Lower leg skin (tissue), 4 donors: ENCODE measurements around the gene GPR158. TPM values are rescaled to one million over a fixed set of nuclear protein-coding genes. Genes with fewer than 3 reads are reported as not detected.

Source experiments
- DNase-seq, 2 donors: peaks; one replicate each; pipeline ENCODE4 v3.0.0-alpha.2; 2019; ENCODE audit warnings: low spot score in 2 of 2
- H3K4me3 ChIP-seq: fragments of 200-600 bp; sonication (generic); 2 replicates; pipeline ENCODE4 v1.5.1; 2017; ENCODE audit warnings: mild to moderate bottlenecking, low read depth; ENCODE audit not compliant: poor library complexity, severe bottlenecking
- CTCF ChIP-seq, 3 donors: fragments of 450-650 bp; IDR thresholded peaks; one replicate each; pipeline ENCODE4 v1.5.1; 2016; ENCODE audit warnings: antibody characterized with exemption in 3 of 3, mild to moderate bottlenecking in 3 of 3, moderate library complexity in 2 of 3
- POLR2A ChIP-seq, 2 donors: fragments of 450-650 bp; IDR thresholded peaks; one replicate each; pipeline ENCODE4 v1.6.1; 2016 to 2017; ENCODE audit warnings: antibody characterized with exemption in 2 of 2, mild to moderate bottlenecking in 1 of 2, moderate library complexity in 1 of 2
- WGBS, 2 donors: methylation state at CpG; one replicate each; pipeline ENCODE4 v1.1.5; 2018; 5-methylcytosine and 5-hydroxymethylcytosine counted together
- intact Hi-C: fragments of 100-400 bp; cut with DNase I; formaldehyde crosslinking; loops from one replicate; pipeline ENCODE4 v1.15.0; 2023; ENCODE audit warnings: low total_unique reads
- total RNA-seq, 4 donors: library from RNA; depleted of rRNA; stranded (reverse); fragments of >200 nt; gene quantifications; one replicate each; pipeline ENCODE4 v1.1.0, GENCODE V29; 2016

Gene GPR158
- total RNA-seq, 4 donors from 2014 or later = 0.13 TPM; not detected in 3

- no peak for DNase-seq
- TF ChIP-seq POLR2A (IDR thresholded peaks at IDR 0.05) (no peak), CTCF (IDR thresholded peaks at IDR 0.05) (no peak)
- WGBS, 2 donors = 81 to 84% methylated on average over 5 of the region's 5 CpGs
- intact Hi-C loops = no loop called here
- no peak overlapping the region for H3K4me3 ChIP-seq
Observed at GRCh38 chr10:25294032-25294926, 119.5 kb downstream of the GPR158 start.

- no peak for DNase-seq
- intact Hi-C loops = no loop called here
- H3K4me3 ChIP-seq = no peak overlapping the region
- TF ChIP-seq CTCF (IDR thresholded peaks at IDR 0.05) (no peak), POLR2A (IDR thresholded peaks at IDR 0.05) (no peak)
- 73 to 81% methylated on average over 1 of the region's 1 CpG for WGBS, 2 donors
Observed at GRCh38 chr10:25296324-25296723, 121.5 kb downstream of the GPR158 start.

GRCh38 chr10:25297466-25297865, 122.7 kb downstream of the GPR158 start:
- no peak overlapping the region for H3K4me3 ChIP-seq
- TF ChIP-seq POLR2A (IDR thresholded peaks at IDR 0.05) = no peak
- TF ChIP-seq CTCF (IDR thresholded peaks at IDR 0.05) = no peak
- intact Hi-C loops = no loop called here
- no peak for DNase-seq
- WGBS, 2 donors = 55% methylated on average over 4 of the region's 4 CpGs

- no peak overlapping the region for H3K4me3 ChIP-seq
- 31 to 61% methylated on average over 2 of the region's 2 CpGs for WGBS, 2 donors
- intact Hi-C loops = no loop called here
- TF ChIP-seq POLR2A (IDR thresholded peaks at IDR 0.05) (no peak), CTCF (IDR thresholded peaks at IDR 0.05) (no peak)
- no peak for DNase-seq
Observed at GRCh38 chr10:25300073-25300472, 125.3 kb downstream of the GPR158 start.

- intact Hi-C loops = no loop called here
- no peak for DNase-seq
- WGBS, 2 donors = 50 to 75% methylated on average over 4 of the region's 4 CpGs
- TF ChIP-seq POLR2A (IDR thresholded peaks at IDR 0.05) = no peak
- TF ChIP-seq CTCF (IDR thresholded peaks at IDR 0.05) = no peak
- no peak overlapping the region for H3K4me3 ChIP-seq
Observed at GRCh38 chr10:25304606-25305005, 129.8 kb downstream of the GPR158 start.
